Liver (tissue), 9 donors: ENCODE data around the gene OR2T10. TPM values are rescaled to one million over a fixed set of nuclear protein-coding genes. Genes with fewer than 3 reads are reported as not detected.
"Not testable (repeated sequence)": the region's sequence is repeated elsewhere in the genome, so short reads cannot be mapped to it uniquely, and the experiment has no call there.

Experiments used
- DNase-seq: peaks from one replicate; pipeline ENCODE4 v3.0.0-alpha.2; 2017; ENCODE audit warnings: low spot score
- H3K27ac ChIP-seq, 2 donors: one replicate each; pipeline ENCODE4 v1.7.0; 2013; ENCODE audit warnings: inconsistent platforms in 2 of 2, low read length in 2 of 2, control low read depth in 1 of 2, low read depth in 1 of 2, mild to moderate bottlenecking in 1 of 2
- H3K27me3 ChIP-seq, 4 donors: one replicate each; pipeline versions ENCODE4 v1.6.1 to v1.7.0; 2013; ENCODE audit warnings: low read length in 3 of 4, inconsistent platforms in 1 of 4, mild to moderate bottlenecking in 1 of 4, moderate library complexity in 1 of 4; ENCODE audit not compliant: control insufficient read depth in 4 of 4, insufficient read depth in 4 of 4
- H3K36me3 ChIP-seq, 4 donors: one replicate each; pipeline versions ENCODE4 v1.6.1 to v1.7.0; 2013; ENCODE audit warnings: low read length in 3 of 4, mild to moderate bottlenecking in 3 of 4, low read depth in 1 of 4, moderate library complexity in 1 of 4; ENCODE audit not compliant: control insufficient read depth in 4 of 4, insufficient read depth in 3 of 4
- H3K4me1 ChIP-seq, 4 donors: one replicate each; pipeline versions ENCODE4 v1.6.1 to v1.7.0; 2013; ENCODE audit warnings: low read length in 3 of 4, mild to moderate bottlenecking in 3 of 4, moderate library complexity in 1 of 4; ENCODE audit not compliant: control insufficient read depth in 4 of 4, insufficient read depth in 4 of 4
- H3K4me3 ChIP-seq, 3 donors: one replicate each; pipeline versions ENCODE4 v1.6.1 to v1.7.0; 2013; ENCODE audit warnings: low read length in 3 of 3, control low read depth in 1 of 3, low read depth in 1 of 3, mild to moderate bottlenecking in 1 of 3
- H3K9ac ChIP-seq, 2 donors: one replicate each; pipeline ENCODE4 v1.7.0; 2013; ENCODE audit warnings: low read length in 2 of 2, mild to moderate bottlenecking in 2 of 2, moderate library complexity in 2 of 2, control low read depth in 1 of 2, low read depth in 1 of 2
- H3K9me3 ChIP-seq, 4 donors: one replicate each; pipeline versions ENCODE4 v1.6.1 to v1.7.0; 2013; ENCODE audit warnings: low read length in 3 of 4; ENCODE audit not compliant: control insufficient read depth in 4 of 4
- EGR1 ChIP-seq, 2 donors: IDR thresholded peaks; 2 replicates each; pipeline ENCODE4 v1.6.1; 2016 to 2018; ENCODE audit warnings: antibody characterized with exemption in 2 of 2, low read depth in 2 of 2
- RXRA ChIP-seq, 2 donors: IDR thresholded peaks; 2 replicates each; pipeline ENCODE4 v1.6.1; 2017 to 2018; ENCODE audit warnings: antibody characterized with exemption in 2 of 2, mild to moderate bottlenecking in 1 of 2
- WGBS: extraction: QIAGEN DNeasy Blood & Tissue Kit; methylation state at CpG from one replicate; pipeline ENCODE4 v1.1.7; 2013; 5-methylcytosine and 5-hydroxymethylcytosine counted together
- polyA plus RNA-seq, 2 donors: library from polyadenylated mRNA; stranded (reverse) in 1 of 2; unstranded in 1 of 2; fragments of 200-250 nt in 1 of 2; fragments of >200 nt in 1 of 2; fragmentation: Nextera tagmentation in 1 of 2; extraction: Ambion mirVana in 1 of 2; gene quantifications; one replicate each; pipeline versions ENCODE4 v1.2.1 to v1.2.3, GENCODE V29; 2013 to 2015
- total RNA-seq, 2 donors: library from RNA; depleted of rRNA; stranded (reverse); fragments of >200 nt; gene quantifications; one replicate each; pipeline ENCODE4 v1.2.3, GENCODE V29; 2014
- TF ChIP-seq, protein P1 (sequence below): IDR thresholded peaks from 2 replicates; pipeline ENCODE4 v1.6.1; 2016; ENCODE audit warnings: antibody characterized with exemption
- donor health status: healthy.
- donor health status: healthy.
- donor health status: healthy.
- donor health status: healthy.
- donor health status: healthy.

OR2T10 gene
- total and polyA plus RNA-seq, 4 donors = not detected

DNA sequence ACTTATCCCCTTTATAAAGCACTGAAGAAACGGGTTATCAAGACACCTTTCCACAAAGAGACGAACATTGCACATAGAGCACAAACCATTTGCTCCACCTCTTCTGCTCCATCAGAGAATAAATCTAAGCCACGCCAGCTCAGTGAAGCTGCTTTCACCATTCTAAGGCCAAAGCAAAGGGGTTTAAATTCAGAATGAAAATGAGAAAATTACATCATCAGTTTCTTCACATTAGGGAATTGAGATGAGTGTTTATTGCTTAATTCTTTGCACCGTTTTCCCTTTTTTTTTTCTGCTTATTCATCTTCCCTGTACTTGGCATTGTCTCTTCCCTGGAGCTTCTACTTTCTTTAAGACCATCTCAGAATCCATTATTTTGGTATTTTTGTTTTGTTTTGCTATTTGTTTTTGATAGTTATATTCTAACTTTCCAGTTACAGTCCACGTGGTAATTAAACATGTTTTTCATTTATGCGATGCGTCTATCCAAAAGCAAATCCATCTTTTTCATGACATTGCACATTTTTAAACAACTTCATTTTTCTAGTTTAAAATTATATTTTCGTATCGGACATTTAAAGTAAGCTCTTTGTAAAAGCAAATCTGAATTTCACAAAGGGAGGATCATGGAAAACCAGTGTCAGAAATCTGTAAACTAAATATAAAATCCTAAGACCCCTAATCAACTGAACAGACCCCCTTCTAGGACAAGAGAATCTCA, 21.1 kb downstream of the OR2T10 start:
- Histone ChIP-seq H3K27me3 (no peaks in the 10 kb centered on the region), H3K9me3 (no peaks in the 10 kb centered on the region), H3K36me3 (no peaks in the 10 kb centered on the region), H3K27ac (no peak overlapping the region), H3K4me3 (no peak overlapping the region), H3K9ac (no peak overlapping the region), H3K4me1 (no peaks in the 10 kb centered on the region)
- TF ChIP-seq RXRA (IDR thresholded peaks at IDR 0.05) = no peak
- TF ChIP-seq EGR1 (IDR thresholded peaks at IDR 0.05; ENCODE audit: low read depth in 2 of 2) = no peak
- TF ChIP-seq, protein P1, sequence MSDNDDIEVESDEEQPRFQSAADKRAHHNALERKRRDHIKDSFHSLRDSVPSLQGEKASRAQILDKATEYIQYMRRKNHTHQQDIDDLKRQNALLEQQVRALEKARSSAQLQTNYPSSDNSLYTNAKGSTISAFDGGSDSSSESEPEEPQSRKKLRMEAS = no peak
- WGBS = 69% methylated on average over 9 of the region's 9 CpGs
- no peak for DNase-seq

DNA sequence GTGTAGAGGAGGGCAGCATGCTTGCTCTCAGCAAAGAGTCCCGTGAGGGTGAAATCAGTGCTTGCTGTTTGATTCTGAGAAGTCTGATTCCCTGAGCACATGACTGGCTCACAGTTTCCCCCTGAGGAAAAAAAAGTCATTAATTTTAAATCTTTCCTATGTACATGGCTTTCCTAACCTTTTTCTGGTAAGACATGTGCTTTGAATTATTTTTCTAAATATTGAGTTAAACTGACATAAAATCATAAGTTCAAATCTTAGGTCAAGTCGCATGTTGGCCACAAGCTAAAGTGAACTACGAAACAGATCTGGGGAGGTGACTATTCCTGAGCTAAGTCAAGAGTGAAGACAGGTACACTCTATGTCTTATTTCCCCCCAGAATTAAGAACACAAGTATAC, 22.8 kb downstream of the OR2T10 start, which contains the start of gene OR2T34:
Gene OR2T34 (minus strand): TSS at position 101 of the 400 bp plus-strand sequence. CDS start 0 bp downstream, at position 101.
- H3K4me1 ChIP-seq, H3K9ac ChIP-seq, H3K4me3 ChIP-seq, H3K9me3 ChIP-seq, H3K27ac ChIP-seq, DNase-seq, H3K36me3 ChIP-seq, H3K27me3 ChIP-seq: not testable (repeated sequence)
- WGBS = 83% methylated on average over 3 of the region's 3 CpGs

DNA sequence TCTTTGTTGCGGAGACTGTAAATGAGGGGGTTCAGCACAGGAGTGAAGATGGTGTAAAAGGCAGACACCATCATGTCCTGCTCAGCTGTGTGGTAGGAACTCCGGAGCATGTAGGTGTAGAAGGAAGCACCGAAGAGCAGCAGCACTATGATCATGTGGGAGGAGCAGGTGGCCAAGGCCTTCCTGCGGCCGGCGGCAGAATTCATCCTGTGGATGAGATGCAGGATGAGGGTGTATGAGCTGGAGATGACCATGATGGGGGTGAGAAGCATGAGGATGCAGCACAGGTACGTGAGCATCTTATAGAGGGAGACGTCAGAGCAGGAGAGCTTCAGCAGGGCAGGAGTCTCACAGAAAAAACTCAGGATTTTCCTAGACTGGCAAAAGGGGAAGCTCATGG, 23.6 kb downstream of the OR2T10 start:
- not testable (repeated sequence) for H3K27ac ChIP-seq, H3K9ac ChIP-seq, H3K4me1 ChIP-seq, H3K36me3 ChIP-seq, H3K9me3 ChIP-seq, H3K4me3 ChIP-seq, DNase-seq, H3K27me3 ChIP-seq
- 78% methylated on average over 6 of the region's 8 CpGs for WGBS

DNA sequence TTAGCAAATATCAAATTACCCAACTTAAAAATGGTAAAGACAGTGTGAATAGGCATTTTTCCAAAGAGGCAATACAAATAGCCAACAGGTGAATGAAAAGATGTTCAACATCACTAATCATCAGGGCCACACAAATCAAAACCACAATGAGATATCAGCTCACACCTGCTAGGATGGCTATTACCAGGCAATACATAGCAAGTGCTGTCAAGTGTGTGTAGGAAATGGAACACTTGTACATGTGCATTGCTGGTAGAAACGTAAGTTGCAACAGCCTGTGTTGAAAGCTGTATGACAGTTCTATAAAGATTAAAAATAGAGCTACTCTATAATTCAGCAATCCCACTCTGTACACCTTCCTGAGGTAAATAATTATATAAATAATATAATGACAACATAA, 25.5 kb downstream of the OR2T10 start:
- H3K4me3 ChIP-seq, H3K4me1 ChIP-seq, H3K36me3 ChIP-seq, H3K9ac ChIP-seq, DNase-seq, H3K9me3 ChIP-seq, H3K27me3 ChIP-seq, H3K27ac ChIP-seq: not testable (repeated sequence)
- no CpG with 5 or more reads among the region's 1 CpG for WGBS

DNA sequence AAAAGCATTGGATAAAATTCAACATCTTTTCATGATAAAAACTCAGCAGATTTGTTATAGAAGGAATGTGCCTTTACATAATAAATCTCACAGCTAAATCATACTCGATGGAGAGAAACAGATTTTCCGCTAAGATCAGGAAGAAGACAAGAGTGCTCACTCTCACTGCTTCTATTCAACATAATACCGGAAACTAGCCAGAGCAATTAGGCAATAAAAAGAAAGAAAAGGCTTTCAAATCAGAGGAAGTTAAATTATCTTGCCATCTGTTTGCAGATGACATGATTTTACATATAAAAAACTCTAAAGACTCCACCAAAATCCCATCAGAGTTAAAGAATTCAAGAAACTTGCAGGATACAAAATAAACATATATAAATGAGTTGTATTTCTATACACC, 26.7 kb downstream of the OR2T10 start:
- H3K27ac ChIP-seq, H3K4me1 ChIP-seq, H3K9me3 ChIP-seq, DNase-seq, H3K9ac ChIP-seq, H3K4me3 ChIP-seq, H3K27me3 ChIP-seq, H3K36me3 ChIP-seq: not testable (repeated sequence)
- WGBS = 65% methylated on average over 3 of the region's 3 CpGs

DNA sequence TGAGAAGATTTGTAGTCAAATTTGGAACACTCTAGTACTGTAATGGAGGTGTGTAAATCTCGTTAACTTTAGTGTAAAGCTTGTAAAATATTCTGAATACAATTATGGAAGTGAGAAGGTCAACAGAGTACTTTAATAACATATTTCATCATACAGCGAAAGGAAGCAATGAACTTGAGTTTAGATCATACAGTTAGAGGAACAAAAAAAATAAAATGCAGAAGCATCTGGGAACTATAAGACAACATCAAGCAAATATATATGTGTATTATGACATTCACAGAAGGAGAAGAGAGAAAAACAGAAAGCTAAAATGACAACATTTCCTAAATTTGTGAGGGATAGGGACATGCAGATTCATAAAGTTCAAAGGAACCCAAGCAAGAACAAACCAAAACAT, 28.5 kb downstream of the OR2T10 start:
- H3K9me3 ChIP-seq, H3K4me3 ChIP-seq, H3K4me1 ChIP-seq, H3K9ac ChIP-seq, H3K27me3 ChIP-seq, H3K36me3 ChIP-seq, H3K27ac ChIP-seq, DNase-seq: not testable (repeated sequence)
- WGBS = 31% methylated on average over 2 of the region's 2 CpGs

DNA sequence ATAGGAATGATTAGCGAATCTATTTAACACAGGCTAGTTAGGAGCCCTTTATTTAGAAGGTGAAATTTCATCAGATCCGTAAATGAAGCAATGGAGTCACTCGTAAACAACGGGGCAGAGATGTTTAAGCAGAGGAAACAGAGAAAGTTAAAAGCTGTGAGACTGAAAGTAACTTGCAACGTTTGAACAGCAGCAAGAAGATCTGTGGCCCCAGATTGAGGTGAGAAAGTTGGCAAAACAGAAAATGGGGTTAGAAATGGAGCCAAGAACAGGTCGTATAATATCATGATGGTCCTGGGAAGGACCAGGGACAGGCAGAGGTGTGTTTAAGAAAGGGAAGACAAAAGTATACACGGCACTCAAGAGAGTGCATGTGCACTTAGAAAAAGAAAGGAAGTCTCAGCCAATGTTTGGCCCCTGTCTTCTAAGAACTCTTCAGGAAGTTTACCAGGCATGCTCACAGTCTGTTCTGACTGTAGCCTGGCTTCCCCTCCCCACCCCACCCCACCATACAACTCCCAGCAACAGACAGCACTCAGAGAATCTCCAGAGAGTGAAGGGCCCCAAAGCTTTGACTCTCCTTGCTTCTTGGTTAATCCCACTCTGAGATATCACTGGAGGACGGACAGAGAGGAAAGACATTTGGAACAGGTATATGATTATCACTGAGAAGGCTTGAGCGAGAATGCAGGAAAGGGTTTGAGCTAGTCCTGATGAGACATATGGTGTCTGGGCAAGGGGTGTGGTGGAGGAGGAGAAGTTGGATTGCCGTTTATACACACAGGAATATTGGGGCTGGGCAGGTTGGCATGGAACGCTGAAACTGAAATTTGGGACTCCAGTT, 31.7 kb downstream of the OR2T10 start:
- not testable (repeated sequence) for H3K9ac ChIP-seq, H3K4me3 ChIP-seq, H3K36me3 ChIP-seq, H3K27me3 ChIP-seq, H3K27ac ChIP-seq, DNase-seq, H3K9me3 ChIP-seq, H3K4me1 ChIP-seq
- WGBS = 56% methylated on average over 11 of the region's 11 CpGs

DNA sequence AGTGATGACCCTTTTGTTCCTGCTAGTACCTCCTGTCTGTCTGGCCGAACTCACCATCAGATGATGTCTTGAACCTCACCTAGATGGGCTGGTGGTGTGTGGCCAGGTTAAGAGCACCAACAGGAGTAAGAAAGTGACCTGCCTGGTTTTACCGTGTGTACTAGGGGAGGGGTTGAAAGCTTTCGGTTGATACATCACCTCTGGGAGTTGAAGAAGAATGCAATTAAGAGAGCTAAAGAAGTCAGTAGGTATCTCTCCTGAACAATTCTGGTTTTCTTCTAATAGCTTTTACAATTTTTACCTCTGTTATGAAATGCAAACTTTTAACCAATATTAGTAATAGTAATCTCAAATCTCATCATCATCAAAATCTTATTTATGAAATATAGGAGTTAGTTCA, 34.8 kb downstream of the OR2T10 start, which contains the start of gene OR2T29:
Gene OR2T29 (minus strand): TSS at position 101 of the 400 bp plus-strand sequence. CDS start 3,281 bp downstream, outside the sequence.
- not testable (repeated sequence) for H3K27me3 ChIP-seq, DNase-seq, H3K9ac ChIP-seq, H3K36me3 ChIP-seq, H3K4me3 ChIP-seq, H3K27ac ChIP-seq, H3K9me3 ChIP-seq, H3K4me1 ChIP-seq
- 78% methylated on average over 3 of the region's 3 CpGs for WGBS
